Panc1 (cell line): ENCODE results near the gene HMGA1.
"Not testable (repeated sequence)": the region's sequence is repeated elsewhere in the genome, so short reads cannot be mapped to it uniquely, and the experiment has no call there.

Experiments
- CTCF ChIP-seq: fragments of 450-650 bp; IDR thresholded peaks from 2 replicates; pipeline ENCODE4 v1.5.1; 2017; ENCODE audit warnings: mild to moderate bottlenecking
- POLR2AphosphoS5 ChIP-seq: IDR thresholded peaks from 2 replicates; pipeline ENCODE4 v1.6.1; 2012; ENCODE audit warnings: mild to moderate bottlenecking, low read depth, low read length, moderate library complexity
- REST ChIP-seq, 2 experiments: IDR thresholded peaks; 2 replicates each; pipeline ENCODE4 v1.6.1; 2011 to 2012; ENCODE audit warnings: low read depth in 2 of 2, control low read depth in 1 of 2, low read length in 1 of 2, mild to moderate bottlenecking in 1 of 2, moderate library complexity in 1 of 2; ENCODE audit not compliant: insufficient read depth in 1 of 2
- SIN3A ChIP-seq: IDR thresholded peaks from 2 replicates; pipeline ENCODE4 v1.6.1; 2012; ENCODE audit warnings: low read depth, mild to moderate bottlenecking, low read length, moderate library complexity, borderline replicate concordance; ENCODE audit not compliant: insufficient read depth
- TCF7L2 ChIP-seq: IDR thresholded peaks from 2 replicates; pipeline ENCODE4 v1.6.1; 2011; ENCODE audit warnings: mild to moderate bottlenecking, low read depth, low read length, inconsistent platforms

- TF ChIP-seq REST (IDR thresholded peaks at IDR 0.05; ENCODE audit: insufficient read depth in 1 of 2, low read depth in 2 of 2, low read length in 1 of 2); CTCF; POLR2AphosphoS5; SIN3A; TCF7L2: not testable (repeated sequence)
These were observed 15.7 kb downstream of the HMGA1 start for GRCh38 chr6:34252395-34252794.
